ENCODE data around the gene RNF149. TPM values are rescaled to one million over a fixed set of nuclear protein-coding genes. Genes with fewer than 3 reads are reported as not detected.

The RNF149 gene
- polyA plus RNA-seq, 2 of the 4 experiments (the other 2 are of a cell fraction), result 28.8 to 34.8 TPM

GRCh38 chr2:101282980-101283379 lies 25.5 kb downstream of the RNF149 start (continued):
- TF ChIP-seq TFCP2L1 (CRISPR knock-in tag; IDR thresholded peaks at IDR 0.05), result no peak
- no peak for TF ChIP-seq NPAS2 (CRISPR knock-in tag; IDR thresholded peaks at IDR 0.05; ENCODE audit: borderline replicate concordance)
- TF ChIP-seq EHF (CRISPR knock-in tag; IDR thresholded peaks at IDR 0.05), result no peak
- no peak for TF ChIP-seq CTCF (IDR thresholded peaks at IDR 0.05)
- no peak for TF ChIP-seq HES2 (IDR thresholded peaks at IDR 0.05)
- no peak for TF ChIP-seq NR3C1 (IDR thresholded peaks at IDR 0.05)
- TF ChIP-seq RAD21 (conservative IDR thresholded peaks at IDR 0.05 in 1 of 2, IDR thresholded peaks at IDR 0.05 in 1 of 2), result no peak

DNA sequence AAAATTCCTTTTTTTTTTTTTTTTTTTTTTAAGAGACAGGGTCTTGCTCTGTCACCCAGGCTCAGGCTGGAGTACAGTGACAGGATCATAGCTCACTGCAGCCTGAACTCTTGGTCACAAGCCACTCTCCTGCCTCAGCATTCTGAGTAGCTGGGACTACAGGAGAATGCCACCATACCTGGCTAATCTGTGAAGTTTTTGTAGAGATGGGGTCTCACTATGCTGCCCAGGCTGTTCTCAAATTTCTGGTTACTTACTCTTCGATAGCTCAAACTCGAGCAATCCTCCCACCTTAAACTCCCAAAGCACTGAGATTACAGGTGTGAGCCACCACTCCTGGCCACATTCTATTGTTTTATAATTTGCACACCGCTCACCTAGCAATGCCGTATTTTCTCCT lies 27.0 kb downstream of the RNF149 start:
- FAIRE-seq, result no peak
- TF ChIP-seq FOXS1 (CRISPR knock-in tag; IDR thresholded peaks at IDR 0.05) (no peak), FOSL2 (IDR thresholded peaks at IDR 0.05) (no peak), FOSL2 (CRISPR knock-in tag; IDR thresholded peaks at IDR 0.05) (no peak), KDM1A (IDR thresholded peaks at IDR 0.05; ENCODE audit: low read depth) (no peak), RAD21 (conservative IDR thresholded peaks at IDR 0.05 in 1 of 2, IDR thresholded peaks at IDR 0.05 in 1 of 2) (no peak), RNF2 (IDR thresholded peaks at IDR 0.05; ENCODE audit: borderline replicate concordance, low read depth) (no peak), HOXB13 (CRISPR knock-in tag; IDR thresholded peaks at IDR 0.05; ENCODE audit: low read depth) (no peak), GATA3 (IDR thresholded peaks at IDR 0.05; ENCODE audit: borderline replicate concordance) (no peak), ESRRA (IDR thresholded peaks at IDR 0.05; ENCODE audit: borderline replicate concordance, low read length) (no peak), HDAC2 (IDR thresholded peaks at IDR 0.05) (no peak)
- TF ChIP-seq, protein P1, sequence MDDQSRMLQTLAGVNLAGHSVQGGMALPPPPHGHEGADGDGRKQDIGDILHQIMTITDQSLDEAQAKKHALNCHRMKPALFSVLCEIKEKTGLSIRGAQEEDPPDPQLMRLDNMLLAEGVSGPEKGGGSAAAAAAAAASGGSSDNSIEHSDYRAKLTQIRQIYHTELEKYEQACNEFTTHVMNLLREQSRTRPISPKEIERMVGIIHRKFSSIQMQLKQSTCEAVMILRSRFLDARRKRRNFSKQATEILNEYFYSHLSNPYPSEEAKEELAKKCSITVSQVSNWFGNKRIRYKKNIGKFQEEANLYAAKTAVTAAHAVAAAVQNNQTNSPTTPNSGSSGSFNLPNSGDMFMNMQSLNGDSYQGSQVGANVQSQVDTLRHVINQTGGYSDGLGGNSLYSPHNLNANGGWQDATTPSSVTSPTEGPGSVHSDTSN (IDR thresholded peaks at IDR 0.05), result no peak

DNA sequence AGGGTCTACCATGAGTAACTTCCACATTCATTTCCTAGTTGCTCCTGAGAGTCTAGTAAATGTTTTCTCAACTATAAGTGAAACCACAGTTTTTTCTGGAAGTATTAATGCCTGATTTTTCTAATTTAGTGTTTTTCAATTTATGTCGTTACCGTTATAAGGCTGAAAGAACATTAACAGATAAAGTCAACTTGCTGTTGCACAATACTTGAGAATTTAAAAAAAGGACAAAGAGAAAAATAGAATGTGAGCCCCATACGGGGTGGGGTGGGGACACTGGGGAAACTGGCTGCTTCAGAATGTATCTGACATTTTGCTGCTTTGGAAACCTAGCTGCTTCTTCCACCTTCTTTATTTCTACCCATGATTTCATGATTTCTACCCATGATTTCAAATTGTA lies 29.6 kb downstream of the RNF149 start:
- WGBS (ENCODE audit: missing lambda C conversion rate), result 84% methylated on average over 3 of the region's 3 CpGs
- TF ChIP-seq BHLHE40 (IDR thresholded peaks at IDR 0.05; ENCODE audit: low read depth, low read length), result no peak
- no peak for TF ChIP-seq HOXB13 (CRISPR knock-in tag; IDR thresholded peaks at IDR 0.05; ENCODE audit: low read depth)
- TF ChIP-seq, protein P2, sequence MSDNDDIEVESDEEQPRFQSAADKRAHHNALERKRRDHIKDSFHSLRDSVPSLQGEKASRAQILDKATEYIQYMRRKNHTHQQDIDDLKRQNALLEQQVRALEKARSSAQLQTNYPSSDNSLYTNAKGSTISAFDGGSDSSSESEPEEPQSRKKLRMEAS (IDR thresholded peaks at IDR 0.05), result no peak
- TF ChIP-seq, protein P3, sequence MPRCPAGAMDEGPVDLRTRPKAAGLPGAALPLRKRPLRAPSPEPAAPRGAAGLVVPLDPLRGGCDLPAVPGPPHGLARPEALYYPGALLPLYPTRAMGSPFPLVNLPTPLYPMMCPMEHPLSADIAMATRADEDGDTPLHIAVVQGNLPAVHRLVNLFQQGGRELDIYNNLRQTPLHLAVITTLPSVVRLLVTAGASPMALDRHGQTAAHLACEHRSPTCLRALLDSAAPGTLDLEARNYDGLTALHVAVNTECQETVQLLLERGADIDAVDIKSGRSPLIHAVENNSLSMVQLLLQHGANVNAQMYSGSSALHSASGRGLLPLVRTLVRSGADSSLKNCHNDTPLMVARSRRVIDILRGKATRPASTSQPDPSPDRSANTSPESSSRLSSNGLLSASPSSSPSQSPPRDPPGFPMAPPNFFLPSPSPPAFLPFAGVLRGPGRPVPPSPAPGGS (IDR thresholded peaks at IDR 0.05), result no peak
- TF ChIP-seq KDM5A (IDR thresholded peaks at IDR 0.05), result no peak
- TF ChIP-seq CHD4 (IDR thresholded peaks at IDR 0.05; ENCODE audit: borderline replicate concordance), result no peak
- TF ChIP-seq RCOR1 (IDR thresholded peaks at IDR 0.05; ENCODE audit: low read depth, low read length), result no peak
- no peak for TF ChIP-seq ZC3H11A (IDR thresholded peaks at IDR 0.05)
- no peak for TF ChIP-seq HOXA7 (CRISPR knock-in tag; IDR thresholded peaks at IDR 0.05)
- no peak overlapping the region for H3K4me2 ChIP-seq
- H3K9me3 ChIP-seq, result no peaks in the 10 kb centered on the region
- H3K27ac ChIP-seq, result no peak overlapping the region
- ChIA-PET POLR2A (no interaction called here), CTCF (no interaction called here)
- H3K4me1 ChIP-seq, result peaks cover 3% of the 10 kb centered on the region; the same call in 2 of the 3 replicates
- H3K4me3 ChIP-seq, result no peak overlapping the region
- ATAC-seq (no peak), FAIRE-seq (no peak), DNase-seq (ENCODE audit: low read depth in 1 of 2, low spot score in 1 of 2) (no peak)

More for the DNA sequence above, 27.0 kb downstream of the RNF149 start:
- ATAC-seq, result no peak
- H3K27ac ChIP-seq, result no peak overlapping the region
- H3K4me3 ChIP-seq, result no peak overlapping the region
- peaks cover 3% of the 10 kb centered on the region; the same call in 2 of the 3 replicates for H3K4me1 ChIP-seq
- 95% methylated on average over 4 of the region's 4 CpGs for WGBS (ENCODE audit: missing lambda C conversion rate)
- ChIA-PET CTCF (interaction anchor here (0.6 to 1.4 kb wide), 5 partner anchors 54 to 727 kb away, joined by 3 to 5 read pairs (median 4); no protein-coding TSS in a partner anchor), POLR2A (no interaction called here)
- H3K9me3 ChIP-seq, result no peaks in the 10 kb centered on the region
- no peak overlapping the region for H3K4me2 ChIP-seq
- DNase-seq (ENCODE audit: low read depth in 1 of 2, low spot score in 1 of 2), result no peak
